Smooth muscle cell (in vitro differentiated cells): Measurements from ENCODE around the gene MAN2A2. TPM values are rescaled to one million over a fixed set of nuclear protein-coding genes. Genes with fewer than 3 reads are reported as not detected.

Experiments
- DNase-seq: peaks from one replicate; lab custom pipeline; 2025; ENCODE audit not compliant: unreplicated experiment; lab: John Stamatoyannopoulos, UW
- H2AFZ ChIP-seq: fragments of 200-600 bp; sonication (generic); 2 replicates; pipeline ENCODE4 v1.6.0; 2016; ENCODE audit warnings: antibody characterized with exemption, low read depth, mild to moderate bottlenecking
- H3F3A ChIP-seq: fragments of 200-600 bp; sonication (generic); 2 replicates; pipeline ENCODE4 v1.6.0; 2017; ENCODE audit warnings: antibody characterized with exemption, low read depth
- H3K27ac ChIP-seq: fragments of 200-600 bp; sonication (generic); 2 replicates; pipeline ENCODE4 v1.5.1; 2016; ENCODE audit warnings: low read depth, mild to moderate bottlenecking
- H3K27me3 ChIP-seq: fragments of 200-600 bp; sonication (generic); 2 replicates; pipeline ENCODE4 v1.6.1; 2016; ENCODE audit warnings: low read depth, mild to moderate bottlenecking
- H3K36me3 ChIP-seq: fragments of 200-600 bp; sonication (generic); 2 replicates; pipeline ENCODE4 v1.5.1; 2016; ENCODE audit warnings: low read depth
- H3K4me1 ChIP-seq: fragments of 200-600 bp; sonication (generic); 2 replicates; pipeline ENCODE4 v1.5.1; 2016; ENCODE audit warnings: low read depth
- H3K4me2 ChIP-seq: fragments of 200-600 bp; sonication (generic); 2 replicates; pipeline ENCODE4 v1.6.0; 2016; ENCODE audit warnings: mild to moderate bottlenecking
- H3K4me3 ChIP-seq: fragments of 200-600 bp; sonication (generic); 2 replicates; pipeline ENCODE4 v1.5.1; 2016; ENCODE audit warnings: mild to moderate bottlenecking
- H3K79me2 ChIP-seq: fragments of 200-600 bp; sonication (generic); 2 replicates; pipeline ENCODE4 v1.6.0; 2016; ENCODE audit warnings: low read depth, mild to moderate bottlenecking
- H3K9ac ChIP-seq: fragments of 200-600 bp; sonication (generic); 2 replicates; pipeline ENCODE4 v1.6.0; 2016; ENCODE audit warnings: low read depth
- H3K9me3 ChIP-seq: fragments of 200-600 bp; sonication (generic); replicated peaks from 2 replicates; pipeline ENCODE4 v1.5.1; 2016; ENCODE audit warnings: low read depth
- H4K20me1 ChIP-seq: fragments of 200-600 bp; sonication (generic); 2 replicates; pipeline ENCODE4 v1.6.0; 2016; ENCODE audit warnings: low read depth
- CTCF ChIP-seq: fragments of 200-600 bp; sonication (generic); IDR thresholded peaks from 2 replicates; pipeline ENCODE4 v1.5.1; 2017; ENCODE audit warnings: borderline replicate concordance, mild to moderate bottlenecking, antibody characterized with exemption; ENCODE audit not compliant: insufficient read depth, poor library complexity, severe bottlenecking
- WGBS: methylation state at CpG from one replicate; pipeline ENCODE4 v1.1.7; 2016; ENCODE audit warnings: low lambda C conversion rate; 5-methylcytosine and 5-hydroxymethylcytosine counted together
- polyA plus RNA-seq: library from polyadenylated mRNA; unstranded; fragments of >200 nt; fragmentation: Nextera tagmentation; extraction: Ambion mirVana; gene quantifications from 2 replicates; pipeline ENCODE4 v1.2.1, GENCODE V29; 2016
- total RNA-seq: library from RNA; depleted of rRNA; stranded (reverse); fragments of >200 nt; gene quantifications from 2 replicates; pipeline ENCODE4 v1.2.3, GENCODE V29; 2014

The MAN2A2 gene
- total and polyA plus RNA-seq, 2 experiments from 2014 or later: 9.7 to 11.0 TPM

- WGBS: 91% methylated on average over 8 of the region's 8 CpGs
- Histone ChIP-seq H3K27me3 (no peaks in the 10 kb centered on the region), H3K4me1 (no peaks in the 10 kb centered on the region), H3K27ac (no peak overlapping the region), H3K4me2 (no peak overlapping the region), H3K79me2 (no peaks in the 10 kb centered on the region), H3K4me3 (no peak overlapping the region), H3F3A (no peaks in the 10 kb centered on the region), H4K20me1 (no peaks in the 10 kb centered on the region), H2AFZ (no peak overlapping the region), H3K36me3 (no peaks in the 10 kb centered on the region), H3K9me3 (no peaks in the 10 kb centered on the region), H3K9ac (no peak overlapping the region)
- no peak for TF ChIP-seq CTCF
- no peak for DNase-seq
Measured at GRCh38 chr15:90948506-90948905, 45.4 kb downstream of the MAN2A2 start.

- Histone ChIP-seq H3K36me3 (no peaks in the 10 kb centered on the region), H3K27me3 (no peaks in the 10 kb centered on the region), H3K9ac (no peak overlapping the region), H2AFZ (no peak overlapping the region), H4K20me1 (peaks cover under 1% of the 10 kb centered on the region), H3K4me1 (no peaks in the 10 kb centered on the region), H3K4me3 (no peak overlapping the region), H3K4me2 (no peak overlapping the region), H3K27ac (peak overlapping the region; percentile 23), H3K9me3 (no peaks in the 10 kb centered on the region), H3F3A (no peaks in the 10 kb centered on the region), H3K79me2 (no peaks in the 10 kb centered on the region)
- 98% methylated on average over 23 of the region's 23 CpGs for WGBS
- no peak for DNase-seq
- TF ChIP-seq CTCF: no peak
Measured at GRCh38 chr15:90949979-90950675, 47.0 kb downstream of the MAN2A2 start.

- Histone ChIP-seq H3K27me3 (no peaks in the 10 kb centered on the region), H3F3A (no peaks in the 10 kb centered on the region), H3K79me2 (no peaks in the 10 kb centered on the region), H3K4me1 (no peaks in the 10 kb centered on the region), H3K9me3 (no peaks in the 10 kb centered on the region), H3K4me2 (no peak overlapping the region), H3K4me3 (no peak overlapping the region), H2AFZ (no peak overlapping the region), H3K9ac (no peak overlapping the region), H3K36me3 (no peaks in the 10 kb centered on the region), H4K20me1 (peaks cover 4% of the 10 kb centered on the region), H3K27ac (no peak overlapping the region)
- DNase-seq: no peak
- no peak for TF ChIP-seq CTCF
- 96% methylated on average over 6 of the region's 6 CpGs for WGBS
Measured at GRCh38 chr15:90950676-90951075, 47.6 kb downstream of the MAN2A2 start.

DNA sequence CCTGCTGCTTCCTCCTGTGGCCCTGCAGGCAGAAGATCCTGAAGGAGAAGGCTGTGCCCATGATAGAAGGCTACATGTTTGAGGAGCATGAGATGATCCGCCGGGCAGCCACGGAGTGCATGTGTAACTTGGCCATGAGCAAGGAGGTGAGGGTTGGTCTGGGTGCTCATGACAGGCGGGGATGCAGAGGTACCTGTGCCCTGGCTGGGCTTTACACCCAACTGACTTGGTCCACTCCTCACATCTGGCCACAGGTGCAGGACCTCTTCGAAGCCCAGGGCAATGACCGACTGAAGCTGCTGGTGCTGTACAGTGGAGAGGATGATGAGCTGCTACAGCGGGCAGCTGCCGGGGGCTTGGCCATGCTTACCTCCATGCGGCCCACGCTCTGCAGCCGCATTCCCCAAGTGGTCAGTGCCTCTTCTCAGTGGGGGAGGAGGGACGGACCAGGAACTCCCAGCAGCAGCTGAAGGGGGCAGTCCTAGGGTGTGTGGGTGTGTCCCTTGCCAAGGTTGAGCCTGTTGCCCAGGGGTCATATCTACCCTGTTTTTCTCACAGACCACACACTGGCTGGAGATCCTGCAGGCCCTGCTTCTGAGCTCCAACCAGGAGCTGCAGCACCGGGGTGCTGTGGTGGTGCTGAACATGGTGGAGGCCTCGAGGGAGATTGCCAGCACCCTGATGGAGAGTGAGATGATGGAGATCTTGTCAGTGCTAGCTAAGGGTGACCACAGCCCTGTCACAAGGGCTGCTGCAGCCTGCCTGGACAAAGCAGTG, 50.0 kb downstream of the MAN2A2 start:
- no peak overlapping the region for H3K4me2 ChIP-seq
- no peak overlapping the region for H3K4me3 ChIP-seq
- H3F3A ChIP-seq: peaks cover 5% of the 10 kb centered on the region
- WGBS: 96% methylated on average over 14 of the region's 14 CpGs
- DNase-seq: no peak
- H3K79me2 ChIP-seq: no peaks in the 10 kb centered on the region
- H2AFZ ChIP-seq: no peak overlapping the region
- H3K9ac ChIP-seq: no peak overlapping the region
- H3K27me3 ChIP-seq: no peaks in the 10 kb centered on the region
- no peak for TF ChIP-seq CTCF
- H3K9me3 ChIP-seq: no peaks in the 10 kb centered on the region
- no peak overlapping the region for H3K27ac ChIP-seq
- H3K4me1 ChIP-seq: peaks cover 17% of the 10 kb centered on the region
- peaks cover 9% of the 10 kb centered on the region for H4K20me1 ChIP-seq
- H3K36me3 ChIP-seq: no peaks in the 10 kb centered on the region
